IMR-90 (cell line): Measurements from ENCODE around the gene PLOD1.

Experiments
- BHLHE40 ChIP-seq: fragments of 150-350 bp; IDR thresholded peaks from 2 replicates; pipeline ENCODE4 v1.6.1; 2016; ENCODE audit warnings: mild to moderate bottlenecking, low read depth, low read length
- POLR2A ChIP-seq: IDR thresholded peaks from 2 replicates; pipeline ENCODE4 v1.6.1; 2012; ENCODE audit warnings: mild to moderate bottlenecking, low read depth, low read length

DNA sequence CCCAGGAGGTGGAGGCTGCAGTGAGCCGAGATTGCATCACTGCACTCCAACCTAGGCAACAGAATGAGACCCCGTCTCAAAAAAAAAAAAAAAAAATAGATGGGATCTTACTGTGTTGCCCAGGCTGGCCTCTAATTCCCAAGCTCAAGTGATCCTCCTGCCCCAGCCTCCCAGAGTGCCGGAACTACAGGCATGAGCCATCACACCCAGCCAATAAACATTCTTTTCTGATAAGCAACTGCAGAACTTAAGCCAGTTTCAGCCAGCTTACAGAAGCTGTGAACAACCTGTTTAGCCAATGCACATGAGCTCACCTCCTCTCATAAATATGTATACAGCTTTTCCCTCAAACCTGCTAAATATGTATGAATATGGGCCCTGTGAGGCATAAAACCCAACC, 81.7 kb downstream of the PLOD1 start:
- TF ChIP-seq POLR2A (no peak), BHLHE40 (no peak)
